Fibroblast of lung (primary cell): ENCODE results near the gene VANGL2. TPM values are rescaled to one million over a fixed set of nuclear protein-coding genes. Genes with fewer than 3 reads are reported as not detected.

ENCODE experiments used
- DNase-seq, 2 donors: peaks; one replicate each; pipeline versions ENCODE4 v3.0.0 to v3.0.0-alpha.2; 2010; ENCODE audit warnings: low read depth in 2 of 2
- H2AFZ ChIP-seq: 2 replicates; pipeline ENCODE4 v1.5.1; 2012; ENCODE audit warnings: low read length, control low read depth, inconsistent platforms
- H3K27ac ChIP-seq: 2 replicates; pipeline ENCODE4 v1.5.1; 2011; ENCODE audit warnings: low read length, control low read depth; ENCODE audit not compliant: insufficient read depth
- H3K27me3 ChIP-seq: 2 replicates; pipeline ENCODE4 v1.5.1; 2011; ENCODE audit warnings: mild to moderate bottlenecking, low read length; ENCODE audit not compliant: control insufficient read depth, insufficient read depth
- H3K36me3 ChIP-seq: 2 replicates; pipeline ENCODE4 v1.5.1; 2011; ENCODE audit warnings: low read length; ENCODE audit not compliant: control insufficient read depth, insufficient read depth
- H3K4me1 ChIP-seq: 2 replicates; pipeline ENCODE4 v1.5.1; 2011; ENCODE audit warnings: low read length; ENCODE audit not compliant: control insufficient read depth, insufficient read depth; ENCODE audit errors: extremely low read depth
- H3K4me2 ChIP-seq: 2 replicates; pipeline ENCODE4 v1.5.1; 2011; ENCODE audit warnings: low read length, control low read depth; ENCODE audit not compliant: insufficient read depth; ENCODE audit errors: extremely low read depth
- H3K4me3 ChIP-seq, 4 experiments: fragments of 200-600 bp in 1 of 4; sonication (generic) in 1 of 4; replicated peaks in 1 of 4; 2 replicates each; pipeline ENCODE4 v1.5.1; 2011 to 2016; ENCODE audit warnings: low read length in 4 of 4, low read depth in 3 of 4, mild to moderate bottlenecking in 3 of 4, control low read depth in 2 of 4, inconsistent platforms in 1 of 4, mixed read lengths in 1 of 4; ENCODE audit not compliant: insufficient read depth in 1 of 4; ENCODE audit errors: control extremely low read depth in 1 of 4
- H3K79me2 ChIP-seq: 2 replicates; pipeline ENCODE4 v1.5.1; 2012; ENCODE audit warnings: mild to moderate bottlenecking, low read length, inconsistent platforms; ENCODE audit not compliant: control insufficient read depth, insufficient read depth
- H3K9ac ChIP-seq: 2 replicates; pipeline ENCODE4 v1.5.1; 2011; ENCODE audit warnings: mild to moderate bottlenecking, low read length, control low read depth; ENCODE audit not compliant: insufficient read depth
- H3K9me3 ChIP-seq: 2 replicates; pipeline ENCODE4 v1.5.1; 2012; ENCODE audit warnings: low read depth, low read length; ENCODE audit not compliant: control insufficient read depth, insufficient read depth
- H4K20me1 ChIP-seq: 2 replicates; pipeline ENCODE4 v1.5.1; 2011; ENCODE audit warnings: low read length; ENCODE audit not compliant: control insufficient read depth, insufficient read depth; ENCODE audit errors: extremely low read depth
- EZH2 ChIP-seq: IDR thresholded peaks from 2 replicates; pipeline ENCODE4 v1.5.1; 2012; ENCODE audit warnings: low read length, control low read depth, mild to moderate bottlenecking; ENCODE audit errors: missing control alignments
- polyA plus RNA-seq, 2 donors: library from polyadenylated mRNA; depleted of rRNA in 1 of 2; stranded (reverse) in 1 of 2; unstranded in 1 of 2; fragments of >200 nt; gene quantifications; 2 replicates each; pipeline ENCODE4 v1.2.1, GENCODE V29; 2011 to 2012; ENCODE audit warnings: missing spikeins in 1 of 2
- total RNA-seq: library from RNA; depleted of rRNA; stranded (reverse); fragments of >200 nt; gene quantifications from 2 replicates; pipeline ENCODE4 v1.2.1, GENCODE V29; 2014
- TF ChIP-seq, protein P1 (sequence below), 2 donors: IDR thresholded peaks in 1 of 2; conservative IDR thresholded peaks in 1 of 2; 1 replicate in 1 of 2; 2 replicates in 1 of 2; pipeline ENCODE4 v1.5.1; 2011 to 2012; ENCODE audit warnings: low read length in 2 of 2, control low read depth in 1 of 2, inconsistent platforms in 1 of 2, low read depth in 1 of 2, mild to moderate bottlenecking in 1 of 2

The VANGL2 gene
- total and polyA plus RNA-seq, 2 donors (not counting 1 experiment from before 2014, with no cell fraction given) = 0.01 TPM; not detected in 1

DNA sequence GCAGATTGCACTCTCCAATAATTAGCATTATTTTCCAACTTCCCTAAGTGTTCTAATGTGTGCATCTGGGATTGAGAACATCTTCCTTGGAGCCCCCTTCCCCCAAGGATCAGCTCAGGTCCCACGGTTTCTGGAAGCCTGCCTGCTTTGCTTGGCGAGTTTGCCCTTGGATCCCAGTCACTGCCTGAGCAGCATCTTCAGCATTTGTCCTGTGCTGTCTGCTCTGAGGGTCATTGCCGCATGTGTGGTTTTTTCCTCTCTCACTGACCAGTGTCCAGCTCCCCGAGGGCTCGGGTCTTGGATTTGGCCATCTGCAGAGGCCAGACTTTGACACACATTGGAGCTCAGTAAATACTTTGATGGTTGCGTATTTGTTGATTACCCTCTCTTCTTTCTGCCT lies 18.1 kb downstream of the VANGL2 start:
- no peaks in the 10 kb centered on the region for H3K36me3 ChIP-seq
- H3K79me2 ChIP-seq = no peaks in the 10 kb centered on the region
- no peaks in the 10 kb centered on the region for H3K27me3 ChIP-seq
- no peak overlapping the region for H3K9ac ChIP-seq
- no peak overlapping the region for H3K27ac ChIP-seq
- no peak for DNase-seq
- no peaks in the 10 kb centered on the region for H4K20me1 ChIP-seq
- TF ChIP-seq EZH2 = no peak
- TF ChIP-seq, protein P1, sequence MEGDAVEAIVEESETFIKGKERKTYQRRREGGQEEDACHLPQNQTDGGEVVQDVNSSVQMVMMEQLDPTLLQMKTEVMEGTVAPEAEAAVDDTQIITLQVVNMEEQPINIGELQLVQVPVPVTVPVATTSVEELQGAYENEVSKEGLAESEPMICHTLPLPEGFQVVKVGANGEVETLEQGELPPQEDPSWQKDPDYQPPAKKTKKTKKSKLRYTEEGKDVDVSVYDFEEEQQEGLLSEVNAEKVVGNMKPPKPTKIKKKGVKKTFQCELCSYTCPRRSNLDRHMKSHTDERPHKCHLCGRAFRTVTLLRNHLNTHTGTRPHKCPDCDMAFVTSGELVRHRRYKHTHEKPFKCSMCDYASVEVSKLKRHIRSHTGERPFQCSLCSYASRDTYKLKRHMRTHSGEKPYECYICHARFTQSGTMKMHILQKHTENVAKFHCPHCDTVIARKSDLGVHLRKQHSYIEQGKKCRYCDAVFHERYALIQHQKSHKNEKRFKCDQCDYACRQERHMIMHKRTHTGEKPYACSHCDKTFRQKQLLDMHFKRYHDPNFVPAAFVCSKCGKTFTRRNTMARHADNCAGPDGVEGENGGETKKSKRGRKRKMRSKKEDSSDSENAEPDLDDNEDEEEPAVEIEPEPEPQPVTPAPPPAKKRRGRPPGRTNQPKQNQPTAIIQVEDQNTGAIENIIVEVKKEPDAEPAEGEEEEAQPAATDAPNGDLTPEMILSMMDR (conservative IDR thresholded peaks at IDR 0.05 in 1 of 2, IDR thresholded peaks at IDR 0.05 in 1 of 2; ENCODE audit: low read depth in 1 of 2, low read length in 2 of 2) = no peak
- no peak overlapping the region for H3K4me3 ChIP-seq
- H3K4me1 ChIP-seq = no peaks in the 10 kb centered on the region
- H2AFZ ChIP-seq = no peak overlapping the region
- no peaks in the 10 kb centered on the region for H3K9me3 ChIP-seq
- H3K4me2 ChIP-seq = no peak overlapping the region

DNA sequence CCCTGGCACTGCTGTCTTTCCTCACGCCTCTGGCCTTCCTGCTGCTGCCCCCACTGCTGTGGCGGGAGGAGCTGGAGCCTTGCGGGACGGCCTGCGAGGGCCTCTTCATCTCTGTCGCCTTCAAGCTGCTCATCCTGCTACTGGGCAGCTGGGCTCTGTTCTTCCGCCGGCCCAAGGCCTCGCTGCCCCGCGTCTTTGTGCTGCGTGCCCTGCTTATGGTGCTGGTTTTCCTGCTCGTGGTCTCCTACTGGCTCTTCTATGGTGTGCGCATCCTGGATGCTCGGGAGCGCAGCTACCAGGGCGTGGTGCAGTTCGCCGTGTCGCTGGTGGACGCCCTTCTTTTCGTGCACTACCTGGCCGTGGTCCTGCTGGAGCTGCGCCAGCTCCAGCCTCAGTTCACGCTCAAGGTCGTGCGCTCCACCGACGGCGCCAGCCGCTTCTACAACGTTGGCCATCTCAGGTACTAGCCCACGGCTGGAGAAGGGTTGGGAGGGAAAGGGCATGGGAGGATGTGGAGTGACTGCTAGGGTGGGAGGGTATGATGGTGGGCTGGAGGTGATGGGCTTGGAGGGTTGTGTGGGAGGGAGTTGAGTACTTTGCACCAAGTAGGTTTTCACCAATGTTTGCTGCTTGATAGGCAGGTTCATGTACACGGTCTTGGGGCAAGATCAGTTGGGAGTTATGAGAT lies 18.9 kb downstream of the VANGL2 start:
- no peaks in the 10 kb centered on the region for H3K4me1 ChIP-seq
- H3K36me3 ChIP-seq = no peaks in the 10 kb centered on the region
- H3K9me3 ChIP-seq = no peaks in the 10 kb centered on the region
- no peak overlapping the region for H3K4me2 ChIP-seq
- H4K20me1 ChIP-seq = no peaks in the 10 kb centered on the region
- H3K27ac ChIP-seq = no peak overlapping the region
- no peaks in the 10 kb centered on the region for H3K79me2 ChIP-seq
- H2AFZ ChIP-seq = no peak overlapping the region
- no peaks in the 10 kb centered on the region for H3K27me3 ChIP-seq
- H3K9ac ChIP-seq = no peak overlapping the region
- H3K4me3 ChIP-seq = no peak overlapping the region
- TF ChIP-seq EZH2 = no peak
- TF ChIP-seq, protein P1 (conservative IDR thresholded peaks at IDR 0.05 in 1 of 2, IDR thresholded peaks at IDR 0.05 in 1 of 2; ENCODE audit: low read depth in 1 of 2, low read length in 2 of 2) = no peak
- DNase-seq = no peak

DNA sequence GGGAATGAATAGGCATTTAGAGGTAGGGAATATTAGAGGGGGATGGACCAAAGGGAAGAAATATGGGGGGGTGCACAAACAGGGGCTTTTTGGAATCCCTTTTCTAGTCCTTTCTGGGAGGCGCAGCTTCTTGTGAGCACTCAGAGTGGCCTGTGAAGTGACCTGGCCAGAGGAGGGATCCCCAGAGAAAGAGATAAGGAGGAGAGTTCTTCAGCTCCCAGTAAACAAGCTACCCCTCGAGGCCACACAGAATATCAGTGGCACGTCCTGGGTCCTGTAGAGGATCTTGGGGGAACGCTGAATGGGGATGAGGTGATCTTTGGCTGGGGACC lies 19.4 kb downstream of the VANGL2 start:
- no peaks in the 10 kb centered on the region for H3K9me3 ChIP-seq
- no peak overlapping the region for H3K4me2 ChIP-seq
- TF ChIP-seq EZH2 = no peak
- TF ChIP-seq, protein P1 (conservative IDR thresholded peaks at IDR 0.05 in 1 of 2, IDR thresholded peaks at IDR 0.05 in 1 of 2; ENCODE audit: low read depth in 1 of 2, low read length in 2 of 2) = no peak
- H3K36me3 ChIP-seq = no peaks in the 10 kb centered on the region
- H3K27ac ChIP-seq = no peak overlapping the region
- no peaks in the 10 kb centered on the region for H3K27me3 ChIP-seq
- H3K9ac ChIP-seq = no peak overlapping the region
- no peak overlapping the region for H3K4me3 ChIP-seq
- no peak for DNase-seq
- no peaks in the 10 kb centered on the region for H4K20me1 ChIP-seq
- no peaks in the 10 kb centered on the region for H3K79me2 ChIP-seq
- no peaks in the 10 kb centered on the region for H3K4me1 ChIP-seq
- H2AFZ ChIP-seq = no peak overlapping the region
